Fibroblast of mammary gland (primary cell): ENCODE data around the gene ADAM10.

Source experiments
- DNase-seq: peaks from one replicate; pipeline ENCODE4 v3.0.0-alpha.2; 2010; ENCODE audit warnings: low read depth
- H3K4me3 ChIP-seq: 2 replicates; pipeline ENCODE4 v1.5.1; 2011; ENCODE audit warnings: low read depth, mild to moderate bottlenecking, low read length, moderate library complexity; ENCODE audit not compliant: control insufficient read depth
- CTCF ChIP-seq: conservative IDR thresholded peaks from 2 replicates; pipeline ENCODE4 v1.5.1; 2011; ENCODE audit warnings: low read depth, low read length, inconsistent platforms; ENCODE audit not compliant: control insufficient read depth, insufficient read depth

ADAM10 gene

DNA sequence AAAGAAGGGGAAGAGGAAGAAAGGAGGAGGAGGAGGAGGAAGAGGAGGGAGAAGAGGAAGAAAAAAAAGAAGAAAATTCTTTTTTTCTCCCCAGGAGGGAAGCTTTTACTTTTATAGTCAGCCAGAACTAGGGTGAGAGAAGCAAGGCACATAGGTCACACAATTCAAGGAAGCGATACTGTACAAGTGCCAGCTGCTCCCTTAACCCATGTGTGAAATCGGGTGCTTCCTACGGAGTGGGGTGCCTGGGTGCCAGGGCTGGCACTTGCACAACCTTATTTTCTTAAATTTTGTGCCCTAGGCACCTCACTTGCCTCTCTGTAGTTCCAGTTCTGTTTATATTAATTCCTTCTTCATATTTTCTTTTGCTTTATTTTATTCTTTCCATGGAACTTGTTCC lies 167.3 kb downstream of the ADAM10 start:
- no peak overlapping the region for H3K4me3 ChIP-seq
- TF ChIP-seq CTCF = no peak
- DNase-seq = no peak

DNA sequence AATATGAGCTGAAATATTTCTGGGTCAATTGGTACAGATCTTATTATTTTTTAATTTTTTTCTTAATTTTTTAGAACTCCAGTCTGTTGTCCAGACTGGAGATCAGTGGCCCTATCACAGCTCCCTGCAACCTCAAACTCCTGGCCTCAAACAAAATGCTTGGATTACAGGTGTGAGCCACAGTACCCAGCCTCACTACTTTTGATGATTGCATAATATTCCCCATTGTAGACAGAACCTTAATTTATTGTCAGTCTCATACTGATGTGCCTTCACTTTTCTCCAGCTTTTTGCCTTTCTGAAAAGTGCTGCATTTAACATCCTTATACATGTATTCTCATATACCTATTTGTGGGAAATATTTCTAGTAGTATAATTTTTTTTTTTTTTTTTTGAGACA lies 172.8 kb downstream of the ADAM10 start:
- DNase-seq = no peak
- TF ChIP-seq CTCF = no peak
- H3K4me3 ChIP-seq = no peak overlapping the region

GRCh38 chr15:58575045-58575786 lies 174.3 kb downstream of the ADAM10 start:
- no peak overlapping the region for H3K4me3 ChIP-seq
- TF ChIP-seq CTCF = no peak
- DNase-seq = no peak

GRCh38 chr15:58574631-58575030 lies 174.9 kb downstream of the ADAM10 start:
- TF ChIP-seq CTCF = no peak
- DNase-seq = no peak

DNA sequence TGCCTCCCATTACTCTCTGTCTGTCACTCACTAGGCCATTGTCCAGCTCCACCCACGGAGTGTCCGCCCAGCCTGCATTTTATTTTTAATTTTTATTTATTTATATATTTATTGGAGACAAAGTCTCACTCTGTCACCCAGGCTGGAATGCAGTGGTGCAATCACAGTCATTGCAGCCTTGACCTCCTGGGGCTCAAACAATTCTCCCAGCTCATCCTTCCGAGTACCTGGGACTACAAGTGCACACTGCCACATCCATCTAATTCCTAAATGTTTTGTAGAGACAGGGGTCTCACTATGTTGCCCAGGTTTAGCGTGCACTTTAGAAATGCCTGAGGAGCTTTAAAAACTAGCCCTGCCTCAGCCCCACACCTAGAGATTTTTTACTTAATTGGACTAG lies 176.2 kb downstream of the ADAM10 start:
- TF ChIP-seq CTCF = no peak
- H3K4me3 ChIP-seq = no peak overlapping the region
- no peak for DNase-seq

More at GRCh38 chr15:58574631-58575030, 174.9 kb downstream of the ADAM10 start:
- H3K4me3 ChIP-seq = no peak overlapping the region

DNA sequence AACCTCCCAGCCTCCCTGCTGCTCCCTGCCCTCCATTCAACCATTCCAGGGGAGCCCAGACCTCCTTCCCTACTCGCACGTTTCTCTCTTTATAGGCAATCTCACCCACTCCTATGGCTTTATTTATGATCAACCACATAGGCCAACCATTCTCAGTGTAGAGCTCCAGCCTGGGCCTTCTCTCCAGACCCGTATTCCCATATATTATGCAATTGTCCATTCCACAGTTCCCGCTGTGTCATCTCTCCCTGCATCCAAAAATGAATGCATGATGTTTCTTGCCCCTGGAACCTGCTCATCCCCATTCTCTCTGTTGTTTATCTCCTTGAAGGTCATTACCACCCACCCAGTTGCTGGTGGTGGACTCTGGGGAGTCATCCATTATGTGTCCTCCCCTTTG lies 177.0 kb downstream of the ADAM10 start:
- no peak for DNase-seq
- no peak for TF ChIP-seq CTCF
- no peak overlapping the region for H3K4me3 ChIP-seq
